C4-2B (cell line): ENCODE measurements around the gene SSU72.

Experiments
- H3K27ac ChIP-seq: fragments of 450-650 bp; 2 replicates; pipeline ENCODE4 v1.5.1; 2017
- CTCF ChIP-seq: fragments of 450-650 bp; conservative IDR thresholded peaks from 2 replicates; pipeline ENCODE4 v1.5.1; 2017; ENCODE audit warnings: mild to moderate bottlenecking
- ZFX ChIP-seq: fragments of 450-650 bp; IDR thresholded peaks from 2 replicates; pipeline ENCODE4 v1.6.1; 2017

The SSU72 gene

GRCh38 chr1:1574721-1575537 lies at the start of gene SSU72:
Gene SSU72 (minus strand): TSS chr1:1574863. CDS start chr1:1574557, 306 bp downstream.
- TF ChIP-seq ZFX (peak; percentile 93), CTCF (no peak)
- peak within 1 kb of the TSS; percentile 99 for H3K27ac ChIP-seq

- no peak overlapping the region for H3K27ac ChIP-seq
- TF ChIP-seq ZFX (no peak), CTCF (no peak)
These were observed 49.2 kb upstream of the SSU72 start for GRCh38 chr1:1623631-1624442.

GRCh38 chr1:1623181-1623630 lies 48.5 kb upstream of the SSU72 start:
- TF ChIP-seq ZFX (no peak), CTCF (no peak)
- no peak overlapping the region for H3K27ac ChIP-seq

- TF ChIP-seq ZFX, result no peak
- H3K27ac ChIP-seq, result no peak overlapping the region
These were observed 48.1 kb upstream of the SSU72 start for GRCh38 chr1:1622788-1623094.

DNA sequence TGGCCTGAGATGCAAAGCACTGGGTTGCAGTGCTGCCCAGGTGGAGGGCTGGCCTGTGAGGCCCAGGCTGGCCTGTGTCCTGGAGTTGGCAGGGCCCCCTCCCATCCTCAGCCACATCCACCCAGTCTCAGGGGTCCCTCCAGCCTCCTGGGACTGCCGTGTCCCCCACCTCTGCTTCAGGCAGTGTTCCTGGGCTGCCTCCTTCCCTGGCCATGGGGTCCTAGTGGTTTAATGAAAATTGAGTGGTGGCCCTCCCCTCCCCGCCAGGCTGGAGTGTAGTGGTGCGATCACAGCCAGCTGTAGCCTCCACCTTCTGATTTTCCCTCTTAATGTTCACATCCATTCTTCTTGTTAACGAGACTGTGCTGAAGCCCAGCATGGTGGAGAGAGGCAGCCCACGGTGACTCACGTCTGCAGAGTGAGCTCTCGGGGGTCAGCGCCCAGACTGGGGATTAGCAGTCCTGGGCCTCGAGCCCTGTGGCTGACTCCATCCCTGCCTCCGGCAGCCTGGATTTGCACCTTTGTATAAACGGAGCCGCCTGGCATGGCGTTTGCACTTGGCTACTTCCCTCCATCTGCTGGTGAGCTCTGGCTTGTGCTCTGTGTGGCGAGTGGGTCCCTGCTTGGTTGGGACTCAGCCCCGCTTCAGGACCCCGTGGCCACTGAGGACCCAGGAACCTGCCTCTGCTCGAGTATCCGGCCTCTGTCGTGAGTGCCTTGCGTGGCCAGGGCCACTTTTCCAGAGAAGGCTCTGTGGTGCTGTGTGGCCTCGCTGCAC lies 47.5 kb upstream of the SSU72 start:
- no peak for TF ChIP-seq ZFX
- no peak for TF ChIP-seq CTCF
- H3K27ac ChIP-seq, result no peak overlapping the region

DNA sequence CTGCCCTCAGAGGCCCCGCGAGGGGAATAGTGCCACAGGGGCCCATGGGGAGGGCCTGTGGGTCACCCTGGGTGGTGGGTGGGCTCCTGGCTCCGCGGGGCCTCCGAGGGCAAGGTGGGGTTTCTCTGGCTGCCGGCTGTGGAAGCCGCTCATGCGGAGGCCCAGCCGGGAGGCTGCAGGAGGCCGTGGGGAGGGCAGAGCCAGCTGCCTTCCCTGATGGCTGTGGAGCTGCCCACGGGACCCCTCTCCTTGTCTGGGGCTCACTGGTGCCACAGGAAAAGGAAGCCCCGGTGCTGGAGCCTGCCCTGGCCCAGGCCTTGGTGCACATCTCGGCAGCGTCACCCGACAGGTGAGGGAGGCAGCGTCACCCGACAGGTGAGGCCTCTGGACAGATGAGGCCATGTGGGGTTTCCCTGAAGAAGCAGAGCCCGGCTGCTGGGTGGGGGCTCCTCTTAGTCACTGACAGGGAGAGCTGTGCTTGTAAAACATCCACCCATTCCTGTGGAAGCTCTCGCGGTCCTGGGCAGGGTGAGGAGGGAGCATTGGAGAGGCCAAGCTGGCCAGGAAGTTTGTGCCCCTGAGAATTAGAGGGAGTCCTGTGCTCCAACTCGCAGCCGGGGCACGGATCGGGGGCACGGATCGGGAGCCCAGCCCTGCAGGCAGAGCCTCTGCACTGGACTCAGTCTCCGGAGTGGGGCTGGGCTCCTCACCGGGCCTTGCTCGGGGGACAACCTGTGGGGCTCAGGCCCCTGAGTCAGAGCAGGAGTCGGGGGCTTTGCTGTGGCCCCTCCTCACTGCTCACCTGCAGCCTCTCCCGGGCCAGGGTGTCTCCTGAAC lies 46.7 kb upstream of the SSU72 start:
- no peak overlapping the region for H3K27ac ChIP-seq
- no peak for TF ChIP-seq CTCF
- TF ChIP-seq ZFX, result no peak

DNA sequence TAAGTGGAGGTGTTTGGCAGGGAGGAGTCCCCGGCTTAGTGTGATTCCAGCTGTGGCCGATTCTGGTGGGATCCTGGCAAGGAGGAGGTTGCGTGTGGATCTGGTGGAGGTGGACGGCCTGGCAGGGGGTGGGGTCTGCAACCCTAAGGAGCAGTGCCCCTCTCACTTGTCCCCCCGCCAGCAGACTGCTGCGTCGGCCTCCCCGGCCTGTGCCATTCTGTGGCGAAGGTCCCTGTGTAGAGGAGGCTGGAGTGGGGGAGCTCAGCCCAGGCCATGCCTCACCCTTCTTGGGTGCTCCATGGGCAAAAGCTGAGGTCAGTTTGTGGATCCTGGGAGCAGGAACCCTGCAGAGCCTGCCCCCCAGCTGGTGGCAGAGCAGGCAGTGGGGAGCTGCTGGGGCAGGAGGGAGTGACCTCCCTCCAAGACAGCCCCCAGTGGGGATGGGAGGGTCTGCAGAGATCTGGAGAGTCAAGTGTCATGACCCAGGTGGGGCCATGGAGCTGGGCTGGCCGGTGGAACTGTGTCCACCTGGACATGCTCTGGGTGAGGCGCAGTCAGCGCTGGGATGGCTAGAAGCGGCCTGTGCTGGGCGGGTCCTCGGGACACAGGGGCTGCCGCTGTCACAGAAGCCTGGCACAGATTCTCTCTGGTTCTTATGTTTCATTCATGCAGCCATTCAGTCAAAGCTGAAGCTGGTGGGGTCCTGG lies 45.9 kb upstream of the SSU72 start:
- TF ChIP-seq CTCF (no peak; the same call in 1 of the 2 replicates), ZFX (no peak)
- no peak overlapping the region for H3K27ac ChIP-seq
